Sigmoid colon (tissue), 4 donors: ENCODE data around the gene UFC1.

Source experiments
- POLR2A ChIP-seq, 2 donors: fragments of 450-650 bp; IDR thresholded peaks; one replicate each; pipeline ENCODE4 v1.6.1; 2016; ENCODE audit warnings: antibody characterized with exemption in 2 of 2, mild to moderate bottlenecking in 2 of 2, moderate library complexity in 2 of 2
- POLR2AphosphoS5 ChIP-seq, 4 donors: sonication (generic); formaldehyde crosslinking; IDR thresholded peaks; one replicate each; pipeline ENCODE4 v1.6.1; 2017; ENCODE audit warnings: antibody characterized with exemption in 4 of 4
- TF ChIP-seq, protein P1 (sequence below), 4 experiments: fragments of 450-650 bp in 3 of 4; fragments of 200-600 bp in 1 of 4; IDR thresholded peaks; one replicate each; pipeline ENCODE4 v1.5.1; 2016 to 2019; ENCODE audit warnings: antibody characterized with exemption in 4 of 4, mild to moderate bottlenecking in 3 of 4, moderate library complexity in 2 of 4

DNA sequence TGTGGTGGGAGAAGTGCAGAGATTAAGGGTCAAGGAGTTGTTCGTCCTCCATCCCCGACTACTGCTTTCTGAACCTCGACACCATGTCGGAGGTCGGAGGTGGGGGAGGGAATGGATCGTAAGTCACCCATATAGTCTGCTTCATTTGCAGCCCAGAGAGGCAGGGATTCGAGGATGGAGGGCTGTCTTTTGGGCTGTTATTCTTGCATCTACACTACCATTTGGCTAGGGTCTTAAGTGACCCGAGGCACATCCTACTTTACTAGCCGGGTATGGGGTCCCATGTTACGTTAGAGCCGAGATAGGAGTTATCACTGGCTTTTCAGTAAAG is 6.1 kb downstream of the UFC1 start:
- no peak for TF ChIP-seq POLR2A (IDR thresholded peaks at IDR 0.05)
- TF ChIP-seq, protein P1, sequence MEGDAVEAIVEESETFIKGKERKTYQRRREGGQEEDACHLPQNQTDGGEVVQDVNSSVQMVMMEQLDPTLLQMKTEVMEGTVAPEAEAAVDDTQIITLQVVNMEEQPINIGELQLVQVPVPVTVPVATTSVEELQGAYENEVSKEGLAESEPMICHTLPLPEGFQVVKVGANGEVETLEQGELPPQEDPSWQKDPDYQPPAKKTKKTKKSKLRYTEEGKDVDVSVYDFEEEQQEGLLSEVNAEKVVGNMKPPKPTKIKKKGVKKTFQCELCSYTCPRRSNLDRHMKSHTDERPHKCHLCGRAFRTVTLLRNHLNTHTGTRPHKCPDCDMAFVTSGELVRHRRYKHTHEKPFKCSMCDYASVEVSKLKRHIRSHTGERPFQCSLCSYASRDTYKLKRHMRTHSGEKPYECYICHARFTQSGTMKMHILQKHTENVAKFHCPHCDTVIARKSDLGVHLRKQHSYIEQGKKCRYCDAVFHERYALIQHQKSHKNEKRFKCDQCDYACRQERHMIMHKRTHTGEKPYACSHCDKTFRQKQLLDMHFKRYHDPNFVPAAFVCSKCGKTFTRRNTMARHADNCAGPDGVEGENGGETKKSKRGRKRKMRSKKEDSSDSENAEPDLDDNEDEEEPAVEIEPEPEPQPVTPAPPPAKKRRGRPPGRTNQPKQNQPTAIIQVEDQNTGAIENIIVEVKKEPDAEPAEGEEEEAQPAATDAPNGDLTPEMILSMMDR (IDR thresholded peaks at IDR 0.05): no peak
- TF ChIP-seq POLR2AphosphoS5 (IDR thresholded peaks at IDR 0.05): no peak
